Lower lobe of right lung (tissue), 2 donors: ENCODE results near the gene APOD. TPM values are rescaled to one million over a fixed set of nuclear protein-coding genes. Genes with fewer than 3 reads are reported as not detected.

ENCODE experiments used
- ATAC-seq, 2 donors: fragments of 200-7000 bp; cut with Tn5 transposase; one replicate each; pipeline ENCODE4 v1.9.1; 2020 to 2022; ENCODE audit warnings: mild to moderate bottlenecking in 2 of 2, moderate library complexity in 2 of 2
- DNase-seq: peaks from one replicate; pipeline ENCODE4 v3.0.0-alpha.2; 2020
- H3K27ac ChIP-seq: fragments of 200-600 bp; one replicate; pipeline ENCODE4 v1.8.0; 2022
- H3K27me3 ChIP-seq: fragments of 200-600 bp; one replicate; pipeline ENCODE4 v1.8.0; 2022; ENCODE audit warnings: low read depth
- H3K36me3 ChIP-seq: fragments of 200-600 bp; one replicate; pipeline ENCODE4 v1.8.0; 2022; ENCODE audit warnings: mild to moderate bottlenecking
- H3K4me1 ChIP-seq: fragments of 200-600 bp; one replicate; pipeline ENCODE4 v1.8.0; 2022
- H3K4me3 ChIP-seq: fragments of 200-600 bp; one replicate; pipeline ENCODE4 v1.8.0; 2022; ENCODE audit warnings: mild to moderate bottlenecking
- H3K9me3 ChIP-seq: fragments of 200-600 bp; one replicate; pipeline ENCODE4 v1.8.0; 2022
- CTCF ChIP-seq: fragments of 200-600 bp; IDR thresholded peaks from one replicate; pipeline ENCODE4 v1.8.0; 2022; ENCODE audit warnings: antibody characterized with exemption, mild to moderate bottlenecking
- intact Hi-C: fragments of 100-400 bp; cut with DNase I; formaldehyde crosslinking; loops from one replicate; pipeline ENCODE4 v1.11.0; 2022
- total RNA-seq: library from RNA; stranded (reverse); fragmentation: NEBNext Ultra II Directional; extraction: Animal tissue kit (Norgen Biotek cat#: 25700); gene quantifications from one replicate; pipeline ENCODE4 v1.2.1, GENCODE V29; 2021
- donor health status: DM: no; HTN: yes; CAD: no; lungs with severe emphysema.

The APOD gene
- total RNA-seq, 1 donor from 2014 or later = 91.6 TPM

GRCh38 chr3:195555110-195555509 is 28.6 kb downstream of the APOD start:
- H3K4me3 ChIP-seq = no peak overlapping the region
- no peaks in the 10 kb centered on the region for H3K36me3 ChIP-seq
- no peaks in the 10 kb centered on the region for H3K9me3 ChIP-seq
- DNase-seq = no peak
- peaks cover 14% of the 10 kb centered on the region for H3K4me1 ChIP-seq
- no peak for TF ChIP-seq CTCF
- no peak for ATAC-seq
- no peak overlapping the region for H3K27ac ChIP-seq
- intact Hi-C loops = no loop called here
- no peaks in the 10 kb centered on the region for H3K27me3 ChIP-seq

- H3K9me3 ChIP-seq = no peaks in the 10 kb centered on the region
- H3K4me1 ChIP-seq = peaks cover 18% of the 10 kb centered on the region
- no peak overlapping the region for H3K4me3 ChIP-seq
- no peaks in the 10 kb centered on the region for H3K36me3 ChIP-seq
- no peak overlapping the region for H3K27ac ChIP-seq
- no peak for ATAC-seq
- no peak for DNase-seq
- TF ChIP-seq CTCF = no peak
- no peaks in the 10 kb centered on the region for H3K27me3 ChIP-seq
- intact Hi-C loops = no loop called here
Measured at GRCh38 chr3:195554458-195554857, 29.3 kb downstream of the APOD start.

GRCh38 chr3:195553268-195553667 is 30.5 kb downstream of the APOD start:
- Histone ChIP-seq H3K27me3 (no peaks in the 10 kb centered on the region), H3K27ac (no peak overlapping the region), H3K9me3 (no peaks in the 10 kb centered on the region), H3K36me3 (no peaks in the 10 kb centered on the region), H3K4me1 (peaks cover 18% of the 10 kb centered on the region), H3K4me3 (no peak overlapping the region)
- intact Hi-C loops = no loop called here
- DNase-seq (no peak), ATAC-seq (no peak)
- TF ChIP-seq CTCF = no peak

- intact Hi-C loops = no loop called here
- peak in 1 of 2 donors; percentile 9 for ATAC-seq
- Histone ChIP-seq H3K4me1 (peaks cover 19% of the 10 kb centered on the region), H3K4me3 (no peak overlapping the region), H3K27me3 (no peaks in the 10 kb centered on the region), H3K9me3 (no peaks in the 10 kb centered on the region), H3K36me3 (no peaks in the 10 kb centered on the region), H3K27ac (peak overlapping the region; percentile 69)
- no peak for DNase-seq
- no peak for TF ChIP-seq CTCF
Measured at GRCh38 chr3:195551381-195551978, 32.3 kb downstream of the APOD start.

GRCh38 chr3:195550723-195551122 is 33.0 kb downstream of the APOD start:
- peak overlapping the region; percentile 69 for H3K27ac ChIP-seq

More at GRCh38 chr3:195550723-195551122, 33.0 kb downstream of the APOD start:
- Histone ChIP-seq H3K4me3 (no peak overlapping the region), H3K4me1 (peaks cover 27% of the 10 kb centered on the region), H3K9me3 (no peaks in the 10 kb centered on the region), H3K36me3 (no peaks in the 10 kb centered on the region), H3K27me3 (no peaks in the 10 kb centered on the region)
- intact Hi-C loops = no loop called here
- TF ChIP-seq CTCF = no peak
- ATAC-seq = peak; percentile 29 to 36
- DNase-seq = no peak
